Measurements from ENCODE around the gene MAP7D2.

Gene MAP7D2

DNA sequence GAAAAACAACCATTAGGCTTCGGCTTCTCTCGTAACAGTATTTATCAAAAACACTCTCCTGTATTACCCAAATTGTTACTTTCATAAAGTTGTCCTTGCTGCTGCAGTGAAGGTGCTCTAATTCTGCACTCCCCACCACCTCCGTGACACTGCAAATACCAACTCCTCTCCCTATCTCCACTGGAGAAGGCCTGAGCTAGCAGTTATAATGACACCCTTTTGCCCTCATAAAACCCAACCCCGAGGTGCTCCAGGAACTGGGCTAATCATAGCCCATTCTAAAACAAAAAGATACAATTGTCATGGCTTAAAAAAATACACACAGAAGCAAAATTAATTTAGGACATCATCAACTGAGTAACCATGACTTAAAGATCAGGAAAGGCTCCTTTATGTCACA lies 59.2 kb downstream of the MAP7D2 start:
- Histone ChIP-seq H3K36me3 (ENCODE audit: control insufficient read depth in 2 of 2, insufficient read depth in 1 of 2, low read length in 2 of 2) (no peaks in the 10 kb centered on the region), H3K4me1 (ENCODE audit: control insufficient read depth, insufficient read depth, low read length) (no peaks in the 10 kb centered on the region), H3K27ac (ENCODE audit: extremely low read depth, low read depth, low read length) (no peak overlapping the region), H3K4me3 (ENCODE audit: low read depth, low read length) (no peak overlapping the region), H3K9me3 (ENCODE audit: control insufficient read depth, insufficient read depth, low read depth, low read length) (no peaks in the 10 kb centered on the region)
- POLR2A ChIA-PET = no interaction called here
- CTCF ChIA-PET = interaction anchor here (3.1 kb wide), 1 partner anchor 9 kb away, joined by 10 read pairs; no protein-coding TSS in a partner anchor
- TF ChIP-seq SP7 (tag by site-specific recombination; IDR thresholded peaks at IDR 0.05) = peak; percentile 66
- TF ChIP-seq, protein P1, sequence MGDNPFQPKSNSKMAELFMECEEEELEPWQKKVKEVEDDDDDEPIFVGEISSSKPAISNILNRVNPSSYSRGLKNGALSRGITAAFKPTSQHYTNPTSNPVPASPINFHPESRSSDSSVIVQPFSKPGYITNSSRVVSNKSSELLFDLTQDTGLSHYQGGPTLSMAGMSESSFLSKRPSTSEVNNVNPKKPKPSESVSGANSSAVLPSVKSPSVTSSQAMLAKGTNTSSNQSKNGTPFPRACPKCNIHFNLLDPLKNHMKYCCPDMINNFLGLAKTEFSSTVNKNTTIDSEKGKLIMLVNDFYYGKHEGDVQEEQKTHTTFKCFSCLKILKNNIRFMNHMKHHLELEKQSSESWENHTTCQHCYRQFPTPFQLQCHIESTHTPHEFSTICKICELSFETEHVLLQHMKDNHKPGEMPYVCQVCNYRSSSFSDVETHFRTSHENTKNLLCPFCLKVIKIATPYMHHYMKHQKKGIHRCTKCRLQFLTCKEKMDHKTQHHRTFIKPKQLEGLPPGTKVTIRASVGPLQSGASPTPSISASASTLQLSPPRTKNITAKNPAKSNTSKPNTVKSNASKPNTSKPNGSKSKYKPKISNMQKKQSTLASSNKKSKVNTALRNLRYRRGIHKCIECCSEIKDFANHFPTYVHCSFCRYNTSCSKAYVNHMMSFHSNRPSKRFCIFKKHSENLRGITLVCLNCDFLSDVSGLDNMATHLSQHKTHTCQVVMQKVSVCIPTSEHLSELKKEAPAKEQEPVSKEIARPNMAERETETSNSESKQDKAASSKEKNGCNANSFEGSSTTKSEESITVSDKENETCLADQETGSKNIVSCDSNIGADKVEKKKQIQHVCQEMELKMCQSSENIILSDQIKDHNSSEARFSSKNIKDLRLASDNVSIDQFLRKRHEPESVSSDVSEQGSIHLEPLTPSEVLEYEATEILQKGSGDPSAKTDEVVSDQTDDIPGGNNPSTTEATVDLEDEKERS (tag by site-specific recombination; IDR thresholded peaks at IDR 0.05) = no peak

DNA sequence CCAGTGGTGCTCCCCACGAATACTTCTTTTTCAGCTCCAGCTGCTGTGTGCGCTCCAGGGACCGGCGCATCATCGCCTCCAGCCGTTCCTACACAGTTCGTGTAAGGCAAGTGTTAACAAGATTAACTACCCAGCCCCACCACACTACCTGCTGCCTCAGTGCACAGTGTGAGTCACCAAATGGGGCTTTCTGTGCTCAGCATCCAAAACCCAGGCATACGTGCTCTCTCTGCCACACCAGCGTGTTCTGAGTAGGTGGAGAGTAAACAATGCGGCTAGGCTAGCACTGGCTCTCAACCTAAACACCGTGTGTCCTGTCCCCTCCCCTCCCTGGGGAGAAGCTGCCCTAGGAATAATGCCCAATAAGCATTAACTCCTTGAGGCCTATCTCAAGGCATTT lies 60.0 kb downstream of the MAP7D2 start:
- Histone ChIP-seq H3K4me3 (ENCODE audit: low read depth, low read length) (no peak overlapping the region), H3K27ac (ENCODE audit: extremely low read depth, low read depth, low read length) (no peak overlapping the region), H3K4me1 (ENCODE audit: control insufficient read depth, insufficient read depth, low read length) (no peaks in the 10 kb centered on the region), H3K9me3 (ENCODE audit: control insufficient read depth, insufficient read depth, low read depth, low read length) (no peaks in the 10 kb centered on the region), H3K36me3 (ENCODE audit: control insufficient read depth in 2 of 2, insufficient read depth in 1 of 2, low read length in 2 of 2) (no peaks in the 10 kb centered on the region)
- POLR2A ChIA-PET = no interaction called here
- CTCF ChIA-PET = interaction anchor here (3.1 kb wide), 1 partner anchor 10 kb away, joined by 10 read pairs; no protein-coding TSS in a partner anchor
- TF ChIP-seq ZXDB (tag by site-specific recombination; IDR thresholded peaks at IDR 0.05) (no peak), ZNF610 (tag by site-specific recombination; IDR thresholded peaks at IDR 0.05; ENCODE audit: borderline replicate concordance) (no peak), KLF9 (tag by site-specific recombination; IDR thresholded peaks at IDR 0.05; ENCODE audit: low read depth) (no peak), ZNF266 (tag by site-specific recombination; IDR thresholded peaks at IDR 0.05; ENCODE audit: low read depth) (no peak), ZNF664 (tag by site-specific recombination; IDR thresholded peaks at IDR 0.05) (no peak), ZNF221 (tag by site-specific recombination; IDR thresholded peaks at IDR 0.05; ENCODE audit: borderline replicate concordance) (no peak), OSR2 (tag by site-specific recombination; IDR thresholded peaks at IDR 0.05) (peak; percentile 55; the same call in 1 of the 2 replicates), MYNN (tag by site-specific recombination; IDR thresholded peaks at IDR 0.05; ENCODE audit: borderline replicate concordance) (no peak), ZNF571 (tag by site-specific recombination; IDR thresholded peaks at IDR 0.05) (no peak), ZBTB1 (tag by site-specific recombination; IDR thresholded peaks at IDR 0.05) (no peak), OVOL3 (tag by site-specific recombination; IDR thresholded peaks at IDR 0.05) (no peak), ZNF155 (tag by site-specific recombination; IDR thresholded peaks at IDR 0.05) (no peak), ZNF366 (tag by site-specific recombination; conservative IDR thresholded peaks at IDR 0.05) (no peak), TCF7L2 (IDR thresholded peaks at IDR 0.05; ENCODE audit: borderline replicate concordance, low read depth, low read length) (no peak), ZNF768 (tag by site-specific recombination; IDR thresholded peaks at IDR 0.05) (no peak), ZNF776 (tag by site-specific recombination; IDR thresholded peaks at IDR 0.05; ENCODE audit: borderline replicate concordance) (no peak), ZNF341 (tag by site-specific recombination; IDR thresholded peaks at IDR 0.05; ENCODE audit: low read depth) (no peak), ZBTB17 (tag by site-specific recombination; IDR thresholded peaks at IDR 0.05) (peak; percentile 42; the same call in 1 of the 2 replicates), ZNF133 (tag by site-specific recombination; IDR thresholded peaks at IDR 0.05) (no peak), ZNF426 (tag by site-specific recombination; IDR thresholded peaks at IDR 0.05) (no peak), ZNF214 (tag by site-specific recombination; IDR thresholded peaks at IDR 0.05; ENCODE audit: borderline replicate concordance) (no peak), BCL11B (tag by site-specific recombination; IDR thresholded peaks at IDR 0.05; ENCODE audit: low read depth) (no peak)
- TF ChIP-seq, protein P2, sequence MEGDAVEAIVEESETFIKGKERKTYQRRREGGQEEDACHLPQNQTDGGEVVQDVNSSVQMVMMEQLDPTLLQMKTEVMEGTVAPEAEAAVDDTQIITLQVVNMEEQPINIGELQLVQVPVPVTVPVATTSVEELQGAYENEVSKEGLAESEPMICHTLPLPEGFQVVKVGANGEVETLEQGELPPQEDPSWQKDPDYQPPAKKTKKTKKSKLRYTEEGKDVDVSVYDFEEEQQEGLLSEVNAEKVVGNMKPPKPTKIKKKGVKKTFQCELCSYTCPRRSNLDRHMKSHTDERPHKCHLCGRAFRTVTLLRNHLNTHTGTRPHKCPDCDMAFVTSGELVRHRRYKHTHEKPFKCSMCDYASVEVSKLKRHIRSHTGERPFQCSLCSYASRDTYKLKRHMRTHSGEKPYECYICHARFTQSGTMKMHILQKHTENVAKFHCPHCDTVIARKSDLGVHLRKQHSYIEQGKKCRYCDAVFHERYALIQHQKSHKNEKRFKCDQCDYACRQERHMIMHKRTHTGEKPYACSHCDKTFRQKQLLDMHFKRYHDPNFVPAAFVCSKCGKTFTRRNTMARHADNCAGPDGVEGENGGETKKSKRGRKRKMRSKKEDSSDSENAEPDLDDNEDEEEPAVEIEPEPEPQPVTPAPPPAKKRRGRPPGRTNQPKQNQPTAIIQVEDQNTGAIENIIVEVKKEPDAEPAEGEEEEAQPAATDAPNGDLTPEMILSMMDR (tag by site-specific recombination; IDR thresholded peaks at IDR 0.05) = no peak
- TF ChIP-seq, protein P3, sequence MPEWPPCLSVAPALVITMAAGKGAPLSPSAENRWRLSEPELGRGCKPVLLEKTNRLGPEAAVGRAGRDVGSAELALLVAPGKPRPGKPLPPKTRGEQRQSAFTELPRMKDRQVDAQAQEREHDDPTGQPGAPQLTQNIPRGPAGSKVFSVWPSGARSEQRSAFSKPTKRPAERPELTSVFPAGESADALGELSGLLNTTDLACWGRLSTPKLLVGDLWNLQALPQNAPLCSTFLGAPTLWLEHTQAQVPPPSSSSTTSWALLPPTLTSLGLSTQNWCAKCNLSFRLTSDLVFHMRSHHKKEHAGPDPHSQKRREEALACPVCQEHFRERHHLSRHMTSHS (tag by site-specific recombination; IDR thresholded peaks at IDR 0.05) = no peak
- TF ChIP-seq, protein P4, sequence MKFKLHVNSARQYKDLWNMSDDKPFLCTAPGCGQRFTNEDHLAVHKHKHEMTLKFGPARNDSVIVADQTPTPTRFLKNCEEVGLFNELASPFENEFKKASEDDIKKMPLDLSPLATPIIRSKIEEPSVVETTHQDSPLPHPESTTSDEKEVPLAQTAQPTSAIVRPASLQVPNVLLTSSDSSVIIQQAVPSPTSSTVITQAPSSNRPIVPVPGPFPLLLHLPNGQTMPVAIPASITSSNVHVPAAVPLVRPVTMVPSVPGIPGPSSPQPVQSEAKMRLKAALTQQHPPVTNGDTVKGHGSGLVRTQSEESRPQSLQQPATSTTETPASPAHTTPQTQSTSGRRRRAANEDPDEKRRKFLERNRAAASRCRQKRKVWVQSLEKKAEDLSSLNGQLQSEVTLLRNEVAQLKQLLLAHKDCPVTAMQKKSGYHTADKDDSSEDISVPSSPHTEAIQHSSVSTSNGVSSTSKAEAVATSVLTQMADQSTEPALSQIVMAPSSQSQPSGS (tag by site-specific recombination; IDR thresholded peaks at IDR 0.05; ENCODE audit: low read depth) = no peak
- TF ChIP-seq, protein P5, sequence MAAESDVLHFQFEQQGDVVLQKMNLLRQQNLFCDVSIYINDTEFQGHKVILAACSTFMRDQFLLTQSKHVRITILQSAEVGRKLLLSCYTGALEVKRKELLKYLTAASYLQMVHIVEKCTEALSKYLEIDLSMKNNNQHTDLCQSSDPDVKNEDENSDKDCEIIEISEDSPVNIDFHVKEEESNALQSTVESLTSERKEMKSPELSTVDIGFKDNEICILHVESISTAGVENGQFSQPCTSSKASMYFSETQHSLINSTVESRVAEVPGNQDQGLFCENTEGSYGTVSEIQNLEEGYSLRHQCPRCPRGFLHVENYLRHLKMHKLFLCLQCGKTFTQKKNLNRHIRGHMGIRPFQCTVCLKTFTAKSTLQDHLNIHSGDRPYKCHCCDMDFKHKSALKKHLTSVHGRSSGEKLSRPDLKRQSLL (tag by site-specific recombination; IDR thresholded peaks at IDR 0.05) = no peak
